Measurements from ENCODE around the gene ZIC4. TPM values are rescaled to one million over a fixed set of nuclear protein-coding genes. Genes with fewer than 3 reads are reported as not detected.

Gene ZIC4
- total and polyA plus RNA-seq, 9 of the 15 experiments (the other 6 are each of a cell fraction or from before 2014, with no cell fraction given) = not detected

DNA sequence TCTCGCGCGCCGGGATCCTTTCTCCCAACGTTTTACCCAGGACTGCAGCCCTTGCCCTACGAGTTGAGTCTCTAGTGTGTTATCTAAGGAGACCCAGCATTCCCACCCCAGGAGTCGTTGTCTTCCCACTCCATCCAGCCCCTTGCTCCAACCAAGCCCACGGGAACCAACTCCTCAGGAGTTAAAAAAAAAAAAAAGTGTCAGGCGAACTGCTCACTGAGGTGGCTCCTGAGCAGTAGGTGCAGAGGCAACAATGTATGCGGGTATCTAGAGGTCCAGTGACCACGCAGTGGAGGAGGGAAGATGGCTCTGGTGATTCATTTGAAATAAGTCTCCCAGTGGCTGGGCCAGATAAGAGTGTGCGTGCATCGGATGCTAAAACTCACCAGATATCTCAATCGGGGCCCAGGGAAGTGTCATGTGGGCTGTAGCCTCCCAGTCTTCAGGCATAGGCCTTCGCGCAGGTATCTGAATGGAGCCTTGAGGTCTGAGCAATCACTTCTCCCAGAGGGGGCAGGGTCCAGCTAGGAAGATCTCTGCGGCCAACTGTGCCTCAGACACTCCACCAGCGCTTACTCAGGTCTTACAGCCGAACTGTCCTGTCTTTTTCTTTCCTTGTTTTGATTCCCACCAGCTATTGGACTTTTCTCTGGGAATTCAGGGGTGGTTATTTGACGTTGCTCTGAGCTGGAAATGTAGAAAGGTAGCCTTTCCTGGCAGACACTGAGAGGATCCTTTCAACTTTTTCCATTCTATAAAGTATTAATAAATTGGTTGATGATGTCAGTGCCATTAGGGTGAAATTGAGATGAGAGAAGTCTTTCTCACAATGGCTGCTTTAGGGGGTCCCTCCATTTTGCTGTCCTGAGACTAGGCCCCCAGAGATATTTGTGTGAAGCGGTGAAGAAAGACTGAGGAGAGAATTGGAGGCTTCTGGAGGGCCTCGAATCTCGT, 21.0 kb downstream of the ZIC4 start (continued):
- TF ChIP-seq, protein P1, sequence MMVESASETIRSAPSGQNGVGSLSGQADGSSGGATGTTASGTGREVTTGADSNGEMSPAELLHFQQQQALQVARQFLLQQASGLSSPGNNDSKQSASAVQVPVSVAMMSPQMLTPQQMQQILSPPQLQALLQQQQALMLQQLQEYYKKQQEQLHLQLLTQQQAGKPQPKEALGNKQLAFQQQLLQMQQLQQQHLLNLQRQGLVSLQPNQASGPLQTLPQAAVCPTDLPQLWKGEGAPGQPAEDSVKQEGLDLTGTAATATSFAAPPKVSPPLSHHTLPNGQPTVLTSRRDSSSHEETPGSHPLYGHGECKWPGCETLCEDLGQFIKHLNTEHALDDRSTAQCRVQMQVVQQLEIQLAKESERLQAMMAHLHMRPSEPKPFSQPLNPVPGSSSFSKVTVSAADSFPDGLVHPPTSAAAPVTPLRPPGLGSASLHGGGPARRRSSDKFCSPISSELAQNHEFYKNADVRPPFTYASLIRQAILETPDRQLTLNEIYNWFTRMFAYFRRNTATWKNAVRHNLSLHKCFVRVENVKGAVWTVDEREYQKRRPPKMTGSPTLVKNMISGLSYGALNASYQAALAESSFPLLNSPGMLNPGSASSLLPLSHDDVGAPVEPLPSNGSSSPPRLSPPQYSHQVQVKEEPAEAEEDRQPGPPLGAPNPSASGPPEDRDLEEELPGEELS (CRISPR knock-in tag; IDR thresholded peaks at IDR 0.05; ENCODE audit: borderline replicate concordance) = no peak
- TF ChIP-seq ZBTB1 (CRISPR knock-in tag; IDR thresholded peaks at IDR 0.05; ENCODE audit: borderline replicate concordance, low read depth) (no peak), ZFP1 (CRISPR knock-in tag; IDR thresholded peaks at IDR 0.05) (no peak), JUND (IDR thresholded peaks at IDR 0.05; ENCODE audit: borderline replicate concordance, low read depth, low read length) (no peak), JUND (tag; IDR thresholded peaks at IDR 0.05; ENCODE audit: borderline replicate concordance, low read depth, low read length) (no peak)
- TF ChIP-seq, protein P2, sequence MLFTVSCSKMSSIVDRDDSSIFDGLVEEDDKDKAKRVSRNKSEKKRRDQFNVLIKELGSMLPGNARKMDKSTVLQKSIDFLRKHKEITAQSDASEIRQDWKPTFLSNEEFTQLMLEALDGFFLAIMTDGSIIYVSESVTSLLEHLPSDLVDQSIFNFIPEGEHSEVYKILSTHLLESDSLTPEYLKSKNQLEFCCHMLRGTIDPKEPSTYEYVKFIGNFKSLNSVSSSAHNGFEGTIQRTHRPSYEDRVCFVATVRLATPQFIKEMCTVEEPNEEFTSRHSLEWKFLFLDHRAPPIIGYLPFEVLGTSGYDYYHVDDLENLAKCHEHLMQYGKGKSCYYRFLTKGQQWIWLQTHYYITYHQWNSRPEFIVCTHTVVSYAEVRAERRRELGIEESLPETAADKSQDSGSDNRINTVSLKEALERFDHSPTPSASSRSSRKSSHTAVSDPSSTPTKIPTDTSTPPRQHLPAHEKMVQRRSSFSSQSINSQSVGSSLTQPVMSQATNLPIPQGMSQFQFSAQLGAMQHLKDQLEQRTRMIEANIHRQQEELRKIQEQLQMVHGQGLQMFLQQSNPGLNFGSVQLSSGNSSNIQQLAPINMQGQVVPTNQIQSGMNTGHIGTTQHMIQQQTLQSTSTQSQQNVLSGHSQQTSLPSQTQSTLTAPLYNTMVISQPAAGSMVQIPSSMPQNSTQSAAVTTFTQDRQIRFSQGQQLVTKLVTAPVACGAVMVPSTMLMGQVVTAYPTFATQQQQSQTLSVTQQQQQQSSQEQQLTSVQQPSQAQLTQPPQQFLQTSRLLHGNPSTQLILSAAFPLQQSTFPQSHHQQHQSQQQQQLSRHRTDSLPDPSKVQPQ (CRISPR knock-in tag; IDR thresholded peaks at IDR 0.05; ENCODE audit: borderline replicate concordance) = no peak

Measured in K562 (cell line).